Measurements from ENCODE around the gene ADNP.

The ADNP gene

DNA sequence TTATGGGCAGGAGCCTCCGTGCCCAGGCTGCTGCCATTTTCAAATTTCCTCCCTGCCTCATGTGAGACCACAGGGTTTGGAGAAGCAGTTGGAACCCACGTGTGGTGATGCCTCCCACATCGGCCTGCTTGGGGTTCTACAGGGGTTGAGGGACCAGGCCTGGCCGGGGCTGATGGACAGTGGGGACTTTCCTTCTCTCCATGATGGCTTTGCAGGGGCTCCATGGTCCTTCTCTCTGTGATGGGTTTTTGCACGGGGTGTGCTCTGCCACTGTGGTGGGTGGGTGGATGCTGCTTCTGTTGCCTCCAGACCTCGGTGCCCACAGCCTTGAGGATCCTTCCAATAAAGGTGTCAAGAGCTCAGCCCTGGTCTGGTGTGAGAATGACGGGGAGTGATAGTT lies 54.4 kb downstream of the ADNP start:
- DNase-seq (ENCODE audit: extremely low read depth, low read depth) = no peak
- TF ChIP-seq, protein P1, sequence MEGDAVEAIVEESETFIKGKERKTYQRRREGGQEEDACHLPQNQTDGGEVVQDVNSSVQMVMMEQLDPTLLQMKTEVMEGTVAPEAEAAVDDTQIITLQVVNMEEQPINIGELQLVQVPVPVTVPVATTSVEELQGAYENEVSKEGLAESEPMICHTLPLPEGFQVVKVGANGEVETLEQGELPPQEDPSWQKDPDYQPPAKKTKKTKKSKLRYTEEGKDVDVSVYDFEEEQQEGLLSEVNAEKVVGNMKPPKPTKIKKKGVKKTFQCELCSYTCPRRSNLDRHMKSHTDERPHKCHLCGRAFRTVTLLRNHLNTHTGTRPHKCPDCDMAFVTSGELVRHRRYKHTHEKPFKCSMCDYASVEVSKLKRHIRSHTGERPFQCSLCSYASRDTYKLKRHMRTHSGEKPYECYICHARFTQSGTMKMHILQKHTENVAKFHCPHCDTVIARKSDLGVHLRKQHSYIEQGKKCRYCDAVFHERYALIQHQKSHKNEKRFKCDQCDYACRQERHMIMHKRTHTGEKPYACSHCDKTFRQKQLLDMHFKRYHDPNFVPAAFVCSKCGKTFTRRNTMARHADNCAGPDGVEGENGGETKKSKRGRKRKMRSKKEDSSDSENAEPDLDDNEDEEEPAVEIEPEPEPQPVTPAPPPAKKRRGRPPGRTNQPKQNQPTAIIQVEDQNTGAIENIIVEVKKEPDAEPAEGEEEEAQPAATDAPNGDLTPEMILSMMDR (IDR thresholded peaks at IDR 0.05; ENCODE audit: low read depth, low read length) = no peak

DNA sequence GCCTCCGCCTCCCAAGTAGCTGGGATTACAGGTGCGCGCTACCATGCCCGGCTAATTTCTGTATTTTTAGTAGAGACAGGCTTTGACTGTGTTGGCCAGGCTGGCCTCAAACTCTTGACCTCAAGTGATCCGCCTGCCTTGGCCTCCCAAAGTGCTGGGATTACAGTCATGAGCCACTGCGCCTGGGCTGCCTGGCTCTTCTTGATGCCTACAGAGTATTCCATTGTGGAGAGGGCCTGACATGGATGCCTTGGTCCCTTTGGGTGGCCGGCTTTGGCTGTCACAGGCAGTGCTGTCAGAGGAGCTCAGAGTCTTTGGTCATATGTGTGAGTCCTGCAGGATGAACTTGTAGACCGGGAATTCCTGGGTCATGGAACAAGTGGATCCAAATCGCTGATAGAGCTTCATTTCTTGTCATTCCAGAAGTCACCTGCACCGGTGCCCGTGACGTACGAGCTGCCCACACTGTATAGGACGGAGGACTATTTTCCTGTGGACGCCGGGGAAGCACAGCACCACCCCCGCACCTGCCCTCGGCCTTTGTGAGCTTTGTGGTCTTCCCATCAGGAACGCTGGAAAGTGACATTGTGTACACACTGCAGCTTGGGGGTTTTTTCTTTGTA lies 55.1 kb downstream of the ADNP start:
- TF ChIP-seq, protein P1 (IDR thresholded peaks at IDR 0.05; ENCODE audit: low read depth, low read length) = no peak
- no peak for DNase-seq (ENCODE audit: extremely low read depth, low read depth)

DNA sequence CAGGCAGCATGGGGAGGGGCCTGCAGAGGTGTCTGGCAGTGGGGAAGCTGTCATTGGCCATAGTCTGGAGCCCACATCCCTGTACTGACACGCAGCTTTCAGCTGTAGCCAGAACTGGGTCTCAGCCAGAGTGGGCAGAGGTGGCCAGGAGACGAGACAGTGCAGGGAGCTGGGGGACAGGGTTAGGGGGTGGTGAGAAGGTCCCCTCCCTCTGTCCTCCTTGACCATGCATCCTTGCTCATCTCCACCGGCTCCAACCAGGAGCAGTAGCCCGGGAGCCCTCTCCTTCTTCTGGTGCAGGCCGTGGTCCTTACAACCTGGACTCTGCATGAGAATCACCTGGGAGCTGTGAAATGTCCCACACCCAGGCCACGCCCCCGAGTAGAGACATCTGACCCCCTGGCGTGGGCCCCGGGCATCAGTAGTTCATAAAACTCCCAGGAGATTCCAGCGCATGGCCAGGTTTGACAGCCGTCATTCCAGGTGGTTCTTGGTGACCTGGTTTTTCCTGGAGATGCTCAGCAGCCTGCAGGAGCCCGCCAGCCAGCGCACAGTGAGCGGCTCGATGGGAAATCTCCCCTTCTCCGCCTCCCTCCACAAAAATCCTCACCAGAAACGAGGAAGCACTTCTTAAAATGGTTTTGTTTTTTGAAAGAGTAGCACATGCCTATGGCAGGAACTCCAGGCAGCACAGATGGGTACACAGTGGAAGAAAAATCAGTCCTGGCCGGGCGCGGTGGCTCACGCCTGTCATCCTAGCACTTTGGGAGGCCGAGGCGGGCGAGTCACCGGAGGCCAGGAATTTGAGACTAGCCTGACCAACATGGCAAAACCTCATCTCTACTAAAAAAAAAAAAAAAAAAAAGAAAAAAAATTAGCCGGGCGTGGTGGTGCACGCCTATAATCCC lies 56.2 kb downstream of the ADNP start:
- no peak for DNase-seq (ENCODE audit: extremely low read depth, low read depth)
- TF ChIP-seq, protein P1 (IDR thresholded peaks at IDR 0.05; ENCODE audit: low read depth, low read length) = no peak

DNA sequence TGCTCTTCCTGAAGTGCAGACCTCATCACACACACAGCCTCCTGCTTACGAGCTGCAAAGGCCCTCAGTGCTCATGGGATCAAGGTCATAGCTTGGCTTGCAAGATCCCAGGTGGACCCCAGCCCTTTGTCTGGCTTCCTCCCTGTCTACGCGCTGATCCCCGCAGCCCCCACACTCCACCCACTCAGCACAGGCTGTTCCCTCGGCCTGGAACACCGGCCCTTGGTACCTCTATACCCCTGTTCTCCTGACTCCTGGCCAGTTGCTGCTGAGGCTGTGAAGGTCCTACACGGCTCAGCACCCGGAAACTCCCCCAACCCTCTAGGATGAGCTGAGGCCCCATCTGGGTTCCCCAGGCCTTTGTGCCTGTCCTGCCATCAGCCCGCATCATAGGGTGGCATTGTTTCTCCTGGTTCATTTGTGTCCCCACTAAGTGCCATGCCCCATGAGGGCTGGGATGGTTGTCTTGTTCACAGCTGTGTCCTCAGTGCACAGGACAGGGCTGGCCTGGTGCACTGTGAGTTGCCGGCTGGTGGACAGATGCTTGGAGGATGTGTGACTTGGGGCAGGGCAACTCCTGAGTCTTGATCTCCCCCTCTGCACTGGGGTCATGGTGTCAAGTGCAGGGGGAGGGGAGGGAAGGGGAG lies 57.0 kb downstream of the ADNP start:
- TF ChIP-seq, protein P1 (IDR thresholded peaks at IDR 0.05; ENCODE audit: low read depth, low read length) = no peak
- no peak for DNase-seq (ENCODE audit: extremely low read depth, low read depth)

DNA sequence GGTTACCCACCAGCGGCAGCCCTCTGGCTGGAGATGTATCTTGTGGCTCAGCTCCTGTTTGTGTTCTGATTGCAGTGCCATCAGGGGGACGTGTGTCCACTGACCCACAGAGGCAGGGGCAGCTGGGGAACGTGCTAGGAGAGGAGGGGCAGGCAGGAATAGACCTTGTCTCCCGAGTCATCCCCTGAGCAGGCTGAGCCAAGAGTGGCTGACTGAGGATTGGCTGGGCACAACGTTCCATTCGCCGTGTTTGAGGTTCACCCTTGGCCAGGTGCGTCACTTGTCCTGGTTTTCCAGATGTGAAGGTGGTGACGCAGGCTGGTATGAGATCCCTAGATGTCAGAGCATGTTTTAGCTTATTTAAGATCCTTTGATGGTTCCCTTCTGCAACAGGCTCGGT lies 57.7 kb downstream of the ADNP start:
- no peak for DNase-seq (ENCODE audit: extremely low read depth, low read depth)
- TF ChIP-seq, protein P1 (IDR thresholded peaks at IDR 0.05; ENCODE audit: low read depth, low read length) = no peak

DNA sequence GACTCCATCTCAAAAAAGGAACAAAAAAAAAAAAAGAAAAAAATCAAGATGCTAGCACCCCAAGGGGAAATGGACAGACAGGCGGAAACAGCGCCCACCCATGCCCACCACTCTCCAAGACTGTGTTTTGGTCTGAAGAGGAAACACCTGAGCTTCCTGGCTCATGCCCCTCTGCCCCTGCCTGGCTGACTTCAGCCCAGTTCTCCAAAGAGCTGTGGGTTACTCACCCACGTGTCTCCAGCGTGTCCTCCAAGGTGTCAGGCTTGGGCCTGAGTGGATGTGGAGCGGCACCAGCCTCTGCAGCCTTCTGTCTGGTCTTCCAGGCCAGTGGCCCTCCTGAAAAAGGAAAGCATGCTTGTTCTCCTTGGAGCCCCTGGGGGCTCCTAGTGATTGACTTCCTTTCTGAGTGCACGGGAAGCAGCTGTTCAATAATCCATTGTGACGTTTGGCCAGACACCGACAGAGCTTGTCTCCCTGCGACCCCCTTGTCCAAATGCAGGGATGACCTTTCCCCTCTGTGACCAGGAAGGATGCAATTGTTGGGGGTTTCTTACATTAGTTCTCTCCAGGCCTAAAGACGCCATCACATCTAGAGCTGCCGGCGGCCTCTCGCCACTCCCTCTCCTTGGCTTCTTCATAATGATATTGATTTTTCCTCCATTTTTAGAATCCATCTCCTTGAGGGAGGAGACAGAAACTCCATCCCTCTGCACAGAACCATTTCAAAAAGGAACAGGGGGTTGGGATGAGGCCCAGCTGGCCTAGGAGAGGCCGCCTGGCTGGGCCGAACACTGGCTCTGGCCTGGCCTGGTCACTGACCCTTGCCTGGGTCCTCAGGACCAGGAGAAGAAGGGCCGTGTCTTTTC lies 58.4 kb downstream of the ADNP start:
- no peak for DNase-seq (ENCODE audit: extremely low read depth, low read depth)
- TF ChIP-seq, protein P1 (IDR thresholded peaks at IDR 0.05; ENCODE audit: low read depth, low read length) = no peak
